NCI-H446 treated with DMSO at 0.1 percent for 48 hours (cell line): Measurements from ENCODE around the gene SPA17.

Experiments used
- DNase-seq: peaks from one replicate; lab custom pipeline; 2025; lab: John Stamatoyannopoulos, UW

SPA17 gene

DNA sequence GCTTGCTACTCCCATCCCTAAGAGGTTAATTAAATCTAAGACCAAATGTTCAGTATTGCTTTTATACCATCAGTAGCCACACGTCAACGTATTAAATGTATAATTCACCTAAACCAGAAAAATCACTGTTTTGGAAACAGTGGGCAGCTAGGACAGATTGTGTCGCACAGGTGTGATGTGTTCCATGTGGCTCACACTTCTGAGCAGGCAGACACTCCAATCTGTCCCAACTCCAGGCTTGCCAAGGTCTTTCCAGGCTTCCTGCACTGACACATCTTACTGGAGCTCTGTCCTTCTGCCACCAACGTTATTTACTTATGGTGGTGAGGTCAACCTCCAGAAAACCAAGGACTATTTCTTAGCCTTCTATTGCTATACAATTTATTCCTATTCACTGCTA, 11.6 kb upstream of the SPA17 start:
- no peak for DNase-seq

- DNase-seq: no peak
Measured at GRCh38 chr11:124663861-124664260, 9.8 kb upstream of the SPA17 start.

DNA sequence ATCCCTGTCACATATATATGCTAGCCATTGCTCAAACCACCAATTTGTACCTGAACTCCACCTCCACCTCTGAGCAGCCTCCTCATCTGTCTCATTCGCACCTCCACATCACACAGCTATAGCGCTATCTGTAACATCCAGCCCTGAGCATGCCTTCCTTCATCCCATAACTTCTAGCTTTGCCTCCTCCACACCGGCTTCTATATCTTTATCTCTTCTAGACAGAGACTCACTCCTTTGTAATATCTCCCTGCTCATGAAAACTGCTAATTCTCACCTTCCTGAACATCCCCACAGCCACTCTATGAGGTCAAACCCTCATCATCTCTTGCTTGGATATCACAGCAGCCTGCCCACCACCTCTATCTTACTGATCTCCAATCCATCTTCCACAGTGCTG, 6.1 kb upstream of the SPA17 start:
- DNase-seq: no peak

- DNase-seq: no peak
Measured at GRCh38 chr11:124669193-124669592, 4.5 kb upstream of the SPA17 start.

- no peak for DNase-seq
Measured at GRCh38 chr11:124670732-124671131, 3.0 kb upstream of the SPA17 start.

- no peak for DNase-seq
Measured at GRCh38 chr11:124672536-124673215, 1.0 kb upstream of the SPA17 start.

DNA sequence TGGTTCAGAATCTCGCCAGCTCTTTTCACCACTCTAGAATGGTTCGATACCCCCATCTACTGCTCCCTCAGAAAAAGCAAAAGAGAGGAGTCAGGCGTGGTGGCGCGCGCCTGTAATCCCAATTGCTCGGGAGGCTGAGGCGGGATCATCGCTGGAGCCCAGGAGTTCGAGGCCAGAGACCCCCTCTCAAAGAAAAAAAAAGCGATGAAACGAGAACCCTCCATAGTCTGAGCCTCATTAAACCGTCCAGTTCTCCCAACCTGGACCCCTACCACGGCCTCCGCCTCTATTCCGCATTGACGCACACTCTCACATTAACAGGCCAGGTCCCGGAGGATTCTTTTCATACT, 439 bp downstream of the SPA17 start:
- no peak for DNase-seq

DNA sequence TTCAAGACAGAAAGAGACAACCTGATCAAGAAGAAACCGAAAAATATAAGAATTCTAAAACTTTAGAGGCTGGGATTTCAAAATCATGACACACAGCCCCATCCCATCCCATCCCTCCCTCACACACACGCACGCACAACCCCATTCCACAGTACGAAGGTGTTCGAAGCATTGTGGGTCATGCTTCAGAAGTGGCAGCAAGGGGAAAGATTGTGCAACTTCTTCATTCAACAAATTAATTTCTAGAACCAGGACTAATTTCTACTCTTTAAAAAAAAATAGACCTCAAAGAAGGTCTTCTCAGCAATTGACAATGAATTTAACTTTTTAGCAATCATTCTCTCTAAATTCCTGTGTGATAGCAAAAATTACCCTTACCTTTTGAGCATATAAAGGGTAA, 867 bp downstream of the SPA17 start:
- no peak for DNase-seq

GRCh38 chr11:124676386-124676785, 2.7 kb downstream of the SPA17 start:
- no peak for DNase-seq

DNA sequence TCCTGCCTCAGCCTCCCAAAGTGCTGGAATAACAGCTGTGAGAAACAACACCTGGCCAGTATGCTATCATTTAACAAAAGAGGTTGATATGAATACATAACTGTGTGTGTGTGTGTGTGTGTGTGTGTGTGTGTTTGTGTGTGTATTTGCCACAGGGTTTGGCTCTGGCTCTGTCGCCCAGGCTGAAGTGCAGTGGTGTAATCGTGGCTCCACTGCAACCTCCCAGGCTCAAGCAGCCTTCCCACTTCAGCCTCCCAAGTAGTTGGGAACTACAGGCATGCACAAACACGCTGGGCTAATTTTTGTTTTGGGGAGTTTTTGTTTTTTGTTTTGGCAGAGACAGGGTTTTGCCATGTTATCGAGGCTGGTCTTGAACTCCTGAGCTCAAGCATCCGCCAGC, 4.7 kb downstream of the SPA17 start:
- DNase-seq: no peak

GRCh38 chr11:124681421-124681820, 7.7 kb downstream of the SPA17 start:
- no peak for DNase-seq

DNA sequence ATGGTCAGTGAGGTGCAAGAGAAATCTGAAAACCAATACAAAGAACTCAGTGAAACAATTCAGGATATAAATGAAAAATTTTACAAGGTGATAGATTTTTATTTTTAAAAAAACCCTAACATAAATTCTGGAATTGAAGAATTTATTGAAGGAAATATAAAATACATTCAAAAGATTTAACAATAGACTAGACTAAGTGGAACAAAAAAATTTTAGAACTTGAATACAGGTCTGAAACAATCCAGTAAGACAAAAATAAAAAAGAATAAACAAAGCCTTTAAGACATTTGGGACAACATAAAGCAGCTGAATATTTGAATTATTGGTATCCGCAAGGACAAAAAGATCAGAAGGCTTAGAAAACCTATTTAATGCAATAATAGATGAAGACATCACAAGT, 8.7 kb downstream of the SPA17 start:
- no peak for DNase-seq

DNA sequence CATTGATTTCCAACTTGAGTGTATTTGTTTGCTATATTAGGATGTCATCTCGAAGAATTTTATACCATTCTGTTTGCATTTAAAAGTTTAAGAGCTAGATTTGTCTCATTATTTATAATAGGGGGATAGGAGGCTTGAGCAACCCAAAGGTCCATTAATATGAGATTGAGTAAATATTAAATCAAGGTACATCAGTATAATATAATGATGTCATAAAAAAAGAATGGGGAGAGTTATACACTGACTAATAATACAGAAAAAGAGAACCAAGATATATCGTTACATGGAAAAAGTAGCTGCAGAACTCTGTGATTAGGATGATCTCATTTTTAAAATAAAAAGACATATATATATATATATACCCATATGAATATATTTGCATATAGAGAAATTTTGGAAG, 19.4 kb downstream of the SPA17 start:
- no peak for DNase-seq

DNA sequence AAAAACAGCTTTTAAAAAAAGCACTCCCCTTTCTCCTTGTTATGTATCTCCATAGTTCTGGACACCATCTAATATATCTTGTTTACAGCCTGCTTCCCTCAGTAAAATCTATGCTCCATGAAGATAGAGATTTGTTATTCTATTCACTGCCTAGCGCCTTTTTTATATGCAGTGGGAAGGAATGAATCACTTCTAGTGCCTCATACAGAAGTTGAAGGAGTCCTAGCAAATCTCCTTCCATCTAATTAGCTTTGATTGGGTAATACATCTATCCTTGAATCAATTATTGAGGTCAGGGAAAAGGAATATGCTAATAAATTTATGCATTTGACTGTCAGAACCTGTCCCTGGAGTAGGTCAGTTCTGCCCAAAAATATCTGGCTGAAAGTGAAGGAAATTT, 25.8 kb downstream of the SPA17 start:
- DNase-seq: no peak

DNA sequence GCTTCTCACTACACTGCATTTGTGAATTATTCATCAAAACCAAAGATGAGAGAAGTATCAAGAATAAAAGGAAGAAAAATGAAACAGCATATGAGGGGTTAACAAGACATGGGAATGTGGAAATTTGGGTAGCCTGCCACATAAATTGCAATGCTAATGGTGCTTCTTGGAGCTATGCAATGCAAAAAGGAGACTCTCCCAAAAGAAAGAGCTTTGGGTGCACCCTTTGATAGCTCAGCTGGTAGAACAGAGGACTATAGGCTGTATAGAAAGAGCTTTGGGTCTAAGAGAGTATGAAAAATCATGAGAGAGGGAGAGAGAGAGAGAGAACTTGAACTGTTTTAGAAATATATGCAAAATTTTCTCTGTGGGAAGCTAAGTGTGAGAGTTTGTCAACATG, 26.3 kb downstream of the SPA17 start:
- no peak for DNase-seq

DNA sequence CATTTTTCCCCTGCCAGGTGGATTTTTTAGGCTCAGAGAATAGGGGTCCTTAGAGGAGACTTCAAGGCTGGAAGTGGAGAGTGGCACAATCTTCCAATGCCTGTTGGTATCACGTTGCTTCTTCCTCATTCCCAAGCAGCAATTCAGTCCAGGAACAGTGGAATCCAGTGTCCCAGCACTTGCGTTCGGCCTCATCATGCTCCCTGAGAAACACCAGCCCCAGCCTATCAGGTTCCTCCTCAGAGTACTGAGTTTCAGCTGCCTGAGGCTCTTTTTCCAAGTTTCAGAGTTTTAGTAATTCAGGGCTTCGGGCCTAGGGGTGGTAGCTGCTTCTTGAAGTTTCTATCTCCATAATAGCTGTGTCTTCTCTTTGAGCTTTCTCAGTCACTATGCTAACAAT, 34.1 kb downstream of the SPA17 start:
- no peak for DNase-seq

- DNase-seq: no peak
Measured at GRCh38 chr11:124712392-124712791, 38.7 kb downstream of the SPA17 start.

- DNase-seq: no peak
Measured at GRCh38 chr11:124716591-124716990, 42.9 kb downstream of the SPA17 start.

DNA sequence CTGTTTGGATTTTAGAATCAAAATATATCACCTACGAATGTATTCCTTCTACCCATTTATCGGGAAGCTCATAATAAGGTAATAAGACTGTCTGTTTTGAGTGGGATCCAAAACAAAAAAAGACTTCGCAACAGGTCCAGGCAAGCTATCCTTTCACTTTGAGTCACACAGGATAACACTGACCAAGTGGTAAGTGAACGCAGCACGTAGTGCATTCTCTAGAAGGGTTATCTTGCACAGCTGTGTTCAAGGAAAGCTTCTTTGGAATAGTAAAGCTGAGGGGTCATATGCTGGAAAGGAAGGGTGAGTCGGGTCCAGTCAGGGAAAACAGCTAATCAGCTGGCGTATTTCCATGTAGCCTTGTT, 43.7 kb downstream of the SPA17 start:
- DNase-seq: no peak

- no peak for DNase-seq
Measured at GRCh38 chr11:124717786-124718651, 44.3 kb downstream of the SPA17 start.

- DNase-seq: no peak
Measured at GRCh38 chr11:124718801-124719200, 45.1 kb downstream of the SPA17 start.

DNA sequence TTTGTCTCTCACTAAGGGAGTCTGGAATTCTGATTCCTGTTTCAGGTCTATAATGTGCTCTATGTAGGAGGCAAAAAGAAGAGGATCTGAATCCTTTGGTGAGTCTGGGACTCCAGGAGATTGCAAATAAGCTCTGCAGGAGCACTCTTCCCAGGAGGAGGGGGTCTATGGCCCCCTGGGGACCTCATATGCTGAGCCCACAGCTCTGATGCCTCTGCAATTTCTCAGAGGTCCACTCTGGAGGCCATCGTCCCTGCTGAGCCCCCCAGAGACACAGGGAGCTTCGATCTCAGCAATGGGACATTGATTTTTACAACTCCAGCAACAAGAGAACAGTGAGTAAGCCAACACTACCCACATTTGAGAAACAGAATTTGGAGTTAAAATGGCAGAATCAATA, 45.8 kb downstream of the SPA17 start:
- no peak for DNase-seq

GRCh38 chr11:124722176-124722575, 48.5 kb downstream of the SPA17 start:
- DNase-seq: no peak
